Measurements from ENCODE around the gene COX4I1. TPM values are rescaled to one million over a fixed set of nuclear protein-coding genes. Genes with fewer than 3 reads are reported as not detected.

Gene COX4I1
- total RNA-seq, 1 experiment from 2014 or later, result 814 TPM

GRCh38 chr16:85767531-85767930 is 32.0 kb upstream of the COX4I1 start:
- intact Hi-C loops (cut with micrococcal nuclease; ENCODE audit: unreplicated experiment), result no loop called here
- Mint-ChIP-seq H3K9me3 (ENCODE audit: unreplicated experiment) (no peaks in the 10 kb centered on the region), H3K27ac (ENCODE audit: unreplicated experiment) (peak overlapping the region; percentile 30), H3K4me3 (ENCODE audit: unreplicated experiment) (no peak overlapping the region), H3K4me1 (ENCODE audit: low read depth, unreplicated experiment) (no peaks in the 10 kb centered on the region), H3K27me3 (ENCODE audit: insufficient read depth, unreplicated experiment) (peaks cover 4% of the 10 kb centered on the region), H3K36me3 (ENCODE audit: insufficient read depth, unreplicated experiment) (peaks cover 10% of the 10 kb centered on the region)
- H3K9me3 ChIP-seq, result no peaks in the 10 kb centered on the region
- no peaks in the 10 kb centered on the region for H3K36me3 ChIP-seq (ENCODE audit: control insufficient read depth, insufficient read depth, low read length)
- no peak for DNase-seq
- ChIA-PET CTCF (no interaction called here), POLR2A (no interaction called here)
- no peak overlapping the region for H3K4me3 ChIP-seq (ENCODE audit: low read depth, low read length)
- no peaks in the 10 kb centered on the region; the same call in 1 of the 2 replicates for H3K27me3 ChIP-seq (replicated peaks; ENCODE audit: control insufficient read depth, insufficient read depth, low read length)
- TF ChIP-seq CTCF (IDR thresholded peaks at IDR 0.05; ENCODE audit: insufficient read depth in 1 of 2, low read depth in 1 of 2, low read length in 1 of 2, severe bottlenecking in 1 of 2, unreplicated experiment in 1 of 2), result no peak
- no peaks in the 10 kb centered on the region for H3K4me1 ChIP-seq
- BruUV-seq (replicated peaks), result no TSS peak

- Histone ChIP-seq H3K27me3 (replicated peaks; ENCODE audit: control insufficient read depth, insufficient read depth, low read length) (no peaks in the 10 kb centered on the region; the same call in 1 of the 2 replicates), H3K4me1 (no peaks in the 10 kb centered on the region), H3K36me3 (ENCODE audit: control insufficient read depth, insufficient read depth, low read length) (no peaks in the 10 kb centered on the region), H3K9me3 (no peaks in the 10 kb centered on the region), H3K4me3 (ENCODE audit: low read depth, low read length) (no peak overlapping the region)
- no peak for TF ChIP-seq CTCF (IDR thresholded peaks at IDR 0.05; ENCODE audit: insufficient read depth in 1 of 2, low read depth in 1 of 2, low read length in 1 of 2, severe bottlenecking in 1 of 2, unreplicated experiment in 1 of 2)
- Mint-ChIP-seq H3K27ac (ENCODE audit: unreplicated experiment) (no peak overlapping the region), H3K4me1 (ENCODE audit: low read depth, unreplicated experiment) (no peaks in the 10 kb centered on the region), H3K9me3 (ENCODE audit: unreplicated experiment) (no peaks in the 10 kb centered on the region), H3K4me3 (ENCODE audit: unreplicated experiment) (no peak overlapping the region), H3K27me3 (ENCODE audit: insufficient read depth, unreplicated experiment) (peaks cover 3% of the 10 kb centered on the region), H3K36me3 (ENCODE audit: insufficient read depth, unreplicated experiment) (peaks cover 10% of the 10 kb centered on the region)
- ChIA-PET CTCF (interaction anchor here (0.9 kb wide), 1 partner anchor 8 kb away, joined by 3 read pairs; no protein-coding TSS in a partner anchor), POLR2A (no interaction called here)
- intact Hi-C loops (cut with micrococcal nuclease; ENCODE audit: unreplicated experiment), result no loop called here
- no peak for DNase-seq
- BruUV-seq (replicated peaks), result no TSS peak
Observed at GRCh38 chr16:85768199-85768598, 31.3 kb upstream of the COX4I1 start.

- no peak for TF ChIP-seq CTCF (IDR thresholded peaks at IDR 0.05; ENCODE audit: insufficient read depth in 1 of 2, low read depth in 1 of 2, low read length in 1 of 2, severe bottlenecking in 1 of 2, unreplicated experiment in 1 of 2)
- Mint-ChIP-seq H3K27me3 (ENCODE audit: insufficient read depth, unreplicated experiment) (no peaks in the 10 kb centered on the region), H3K9me3 (ENCODE audit: unreplicated experiment) (no peaks in the 10 kb centered on the region), H3K36me3 (ENCODE audit: insufficient read depth, unreplicated experiment) (peaks cover 24% of the 10 kb centered on the region), H3K4me3 (ENCODE audit: unreplicated experiment) (no peak overlapping the region), H3K4me1 (ENCODE audit: low read depth, unreplicated experiment) (no peaks in the 10 kb centered on the region), H3K27ac (ENCODE audit: unreplicated experiment) (no peak overlapping the region)
- ChIA-PET POLR2A (no interaction called here), CTCF (no interaction called here)
- Histone ChIP-seq H3K36me3 (ENCODE audit: control insufficient read depth, insufficient read depth, low read length) (no peaks in the 10 kb centered on the region), H3K4me3 (ENCODE audit: low read depth, low read length) (no peak overlapping the region), H3K27me3 (replicated peaks; ENCODE audit: control insufficient read depth, insufficient read depth, low read length) (no peaks in the 10 kb centered on the region), H3K4me1 (no peaks in the 10 kb centered on the region), H3K9me3 (no peaks in the 10 kb centered on the region)
- intact Hi-C loops (cut with micrococcal nuclease; ENCODE audit: unreplicated experiment), result no loop called here
- BruUV-seq (replicated peaks), result TSS peak; percentile 6
- DNase-seq, result no peak
Observed at GRCh38 chr16:85770741-85771140, 28.8 kb upstream of the COX4I1 start.
